HG03469 (cell line): ENCODE results near the gene ATP1B3.
"Not testable (repeated sequence)": the region's sequence is repeated elsewhere in the genome, so short reads cannot be mapped to it uniquely, and the experiment has no call there.

Source experiments
- ATAC-seq: cut with Tn5 transposase; IDR thresholded peaks from one replicate; pipeline ENCODE4 v1.9.1; 2021; ENCODE audit warnings: mild to moderate bottlenecking, moderate library complexity, moderate number of reproducible peaks; ENCODE audit not compliant: unreplicated experiment

Gene ATP1B3

DNA sequence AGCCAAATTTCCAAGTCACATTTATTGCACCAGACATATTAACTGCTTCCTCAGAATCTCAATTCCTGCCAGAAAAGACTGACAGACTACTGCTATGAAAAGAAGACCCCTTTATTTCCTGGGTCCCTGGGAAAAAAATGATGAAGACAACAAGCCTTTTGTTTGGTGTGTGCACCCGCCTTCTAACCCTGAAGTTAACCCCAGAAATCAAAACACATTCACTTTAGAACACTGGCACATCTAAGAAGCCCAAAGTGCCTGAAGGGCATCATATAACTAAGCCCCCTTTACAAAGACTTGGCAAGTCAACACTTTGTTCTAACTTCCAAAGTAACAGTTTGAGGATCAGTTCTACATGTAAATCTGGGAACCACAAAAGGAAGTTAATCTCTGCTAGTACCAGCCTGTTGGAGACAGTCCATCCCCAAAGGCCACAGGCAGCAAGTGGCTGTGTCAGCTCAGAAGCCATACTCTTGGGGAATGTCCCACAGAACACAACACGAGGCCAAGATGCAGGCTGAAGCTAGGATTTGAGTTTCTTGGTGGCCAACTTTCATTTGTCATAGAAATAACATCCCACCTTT lies 16.3 kb upstream of the ATP1B3 start:
- ATAC-seq = no peak

DNA sequence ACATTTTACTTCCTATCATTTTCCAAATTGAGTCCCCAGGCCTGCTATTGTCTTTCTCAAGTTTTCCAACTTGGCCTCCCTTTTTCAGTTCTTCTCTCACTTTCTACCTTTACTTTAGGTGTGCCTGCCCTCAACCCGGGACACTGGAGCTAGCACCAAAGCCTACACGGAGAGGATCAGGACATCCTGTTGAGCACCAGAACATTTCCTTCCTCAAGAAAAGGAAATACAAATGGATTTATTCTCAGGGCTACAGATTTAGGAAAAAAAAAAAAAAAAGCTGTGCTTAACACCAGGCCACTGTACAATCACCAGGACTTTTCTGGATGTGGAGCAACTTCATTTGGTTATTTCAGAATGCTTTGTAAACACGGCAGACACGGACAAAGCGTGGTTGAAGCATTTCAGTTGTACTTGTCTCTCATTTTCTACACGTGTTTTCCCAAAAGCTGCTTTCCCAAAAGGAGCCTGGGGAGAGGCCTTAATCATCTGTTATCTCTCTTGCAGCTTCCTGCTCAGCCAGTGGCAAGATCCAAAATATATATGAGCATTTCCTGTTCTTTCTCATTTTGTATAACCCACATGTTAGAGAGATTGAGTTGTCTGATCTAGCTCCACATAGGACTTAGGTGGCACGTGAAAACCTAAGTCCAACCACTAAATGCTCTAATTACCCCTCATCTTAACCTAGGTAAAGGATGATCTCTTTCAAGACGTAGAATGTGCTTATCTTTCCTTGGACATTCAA lies 15.5 kb upstream of the ATP1B3 start:
- ATAC-seq = no peak

DNA sequence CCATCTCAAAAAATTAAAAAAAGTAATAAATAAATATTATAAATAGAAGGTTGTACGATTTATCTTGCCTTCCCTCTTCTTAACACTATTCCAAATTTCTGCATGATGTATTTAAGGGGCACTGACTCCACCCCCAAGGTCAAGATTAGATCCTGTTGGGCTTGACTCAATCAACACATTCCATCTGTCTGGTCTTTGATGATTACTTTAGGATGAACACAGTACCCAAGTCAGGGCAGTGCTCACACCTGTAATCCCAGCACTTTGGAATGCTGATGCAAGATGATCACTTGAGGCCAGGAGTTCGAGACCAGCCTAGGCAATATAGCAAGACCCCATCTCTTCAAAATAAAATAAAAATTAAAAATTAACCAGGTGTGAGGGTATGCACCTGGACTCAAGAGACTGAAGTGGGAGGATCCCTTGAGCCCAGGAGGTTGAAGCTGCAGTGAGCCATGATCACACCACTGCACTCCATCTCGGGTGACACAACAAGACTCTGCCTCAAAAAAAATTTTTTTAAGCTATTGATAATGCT lies 14.1 kb upstream of the ATP1B3 start:
- no peak for ATAC-seq

DNA sequence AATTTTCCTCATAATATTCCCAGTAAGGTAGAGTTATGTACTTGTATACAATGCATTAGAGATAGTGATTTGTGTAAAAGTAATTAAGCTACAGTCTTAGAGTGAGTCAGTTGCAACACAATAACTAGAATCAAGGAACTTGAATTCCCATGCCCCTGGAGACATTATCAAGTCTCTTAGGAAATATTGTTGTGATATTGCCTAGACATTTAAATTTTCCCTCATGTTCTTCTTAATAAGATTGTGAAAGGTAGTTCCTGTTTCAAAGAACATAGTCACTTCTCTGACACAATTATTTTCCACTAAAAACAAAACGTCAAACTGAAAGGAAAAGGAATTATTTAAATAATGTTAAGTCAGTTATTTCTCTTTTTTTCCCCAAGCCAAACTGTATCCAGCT lies 13.0 kb upstream of the ATP1B3 start:
- ATAC-seq = no peak

DNA sequence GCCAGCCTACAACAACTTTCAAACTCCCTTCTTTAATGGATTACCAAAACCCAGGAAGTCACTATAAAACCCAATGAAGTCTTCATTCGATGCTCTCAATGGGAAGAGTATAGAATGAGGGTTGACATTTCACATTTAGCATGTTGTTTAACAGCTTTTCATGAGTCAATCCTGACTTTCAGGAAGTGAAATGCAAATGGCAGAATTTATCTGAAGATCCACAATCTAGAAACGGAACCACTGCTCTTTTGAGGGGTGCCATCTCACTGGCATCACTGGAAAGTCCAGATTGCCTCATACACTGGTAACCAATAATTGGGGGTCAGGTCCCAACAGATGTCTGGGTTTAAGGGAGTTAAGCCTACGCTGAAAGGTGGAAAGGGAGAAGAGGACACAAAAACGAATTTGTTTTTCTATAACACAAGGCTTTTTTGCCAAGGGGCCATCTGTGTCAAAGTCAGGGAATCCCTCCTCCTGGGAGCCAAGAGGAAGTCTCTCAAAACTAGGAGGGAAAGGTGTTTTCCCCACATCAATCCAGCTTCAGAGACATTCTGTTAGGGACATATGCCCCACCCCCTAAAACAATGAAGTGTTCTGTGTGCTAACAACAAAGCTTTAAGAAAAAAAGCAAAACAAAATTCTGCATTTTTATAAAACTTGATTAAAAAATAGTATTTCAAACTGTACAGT lies 12.0 kb upstream of the ATP1B3 start:
- ATAC-seq = no peak

DNA sequence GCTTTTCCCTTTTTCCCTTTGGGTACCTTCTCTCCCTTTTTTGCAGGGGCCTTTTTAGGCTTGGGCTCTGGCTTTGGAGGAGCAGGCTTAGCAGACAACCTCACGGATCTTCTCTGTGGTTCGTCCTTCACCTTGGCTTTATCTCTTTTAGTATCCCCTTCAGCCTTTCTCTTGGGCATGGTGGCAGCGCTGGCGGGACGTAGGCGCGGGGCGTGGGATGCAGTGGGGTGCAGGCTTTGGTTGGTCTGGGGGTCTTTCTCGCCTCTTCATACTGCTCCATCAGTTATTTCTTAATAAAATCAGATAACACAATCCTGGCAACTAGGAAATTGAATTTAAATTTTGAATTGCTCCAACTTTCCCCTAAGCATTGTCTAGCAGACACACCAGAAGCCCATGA lies 11.3 kb upstream of the ATP1B3 start:
- no peak for ATAC-seq

DNA sequence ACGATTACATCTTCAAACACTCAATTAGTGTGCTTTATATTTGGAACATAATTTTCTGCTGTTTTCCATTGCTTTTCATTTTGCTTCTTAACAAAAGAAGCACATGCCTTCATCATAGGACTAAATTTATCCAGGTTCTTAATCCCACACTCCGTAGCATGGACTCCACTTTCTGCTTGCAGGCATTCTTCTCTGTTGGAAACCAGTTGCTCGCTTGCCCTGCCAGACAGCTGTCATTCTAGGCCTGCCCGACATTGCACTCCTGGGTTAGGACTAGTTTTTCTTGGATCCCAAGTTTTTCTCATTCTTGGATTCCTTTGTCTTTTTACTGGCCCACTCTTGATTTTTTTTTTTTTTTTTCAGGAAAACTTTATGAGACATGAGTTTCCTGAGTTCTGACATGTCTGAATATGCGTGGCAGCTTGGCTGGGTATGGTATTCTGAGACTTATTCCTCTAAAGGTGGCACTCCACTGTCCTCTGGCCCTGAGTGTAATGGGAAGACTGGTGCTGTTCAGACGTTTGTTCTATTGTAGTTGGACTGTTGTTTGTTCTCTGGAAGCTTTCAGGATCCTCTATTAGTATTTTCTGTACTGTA lies 6.3 kb upstream of the ATP1B3 start:
- no peak for ATAC-seq

DNA sequence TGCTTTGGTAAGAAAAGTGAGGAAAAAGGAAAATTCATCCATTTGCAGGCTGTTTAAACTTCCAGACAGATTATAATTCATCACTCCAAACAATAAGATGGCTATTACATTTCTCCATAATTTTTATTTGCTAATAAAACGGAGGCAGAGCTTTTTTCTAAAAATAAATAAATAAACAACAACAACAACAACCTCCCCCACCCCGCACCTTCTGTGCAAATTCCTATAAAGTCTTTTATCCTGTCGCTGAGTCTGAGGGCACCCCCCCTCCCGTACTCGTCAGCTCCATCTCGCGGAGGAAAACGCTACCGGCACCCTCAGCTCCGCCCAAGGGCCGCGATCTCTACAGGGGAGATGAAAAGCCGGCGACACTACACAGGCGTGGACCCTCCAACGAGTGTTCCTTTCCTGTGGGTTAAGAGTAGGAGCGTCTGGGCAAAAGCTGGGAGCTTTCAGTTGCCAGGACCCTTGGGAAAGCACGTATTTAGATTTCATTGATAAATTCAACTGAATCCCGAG lies 1.0 kb upstream of the ATP1B3 start:
- no peak for ATAC-seq

DNA sequence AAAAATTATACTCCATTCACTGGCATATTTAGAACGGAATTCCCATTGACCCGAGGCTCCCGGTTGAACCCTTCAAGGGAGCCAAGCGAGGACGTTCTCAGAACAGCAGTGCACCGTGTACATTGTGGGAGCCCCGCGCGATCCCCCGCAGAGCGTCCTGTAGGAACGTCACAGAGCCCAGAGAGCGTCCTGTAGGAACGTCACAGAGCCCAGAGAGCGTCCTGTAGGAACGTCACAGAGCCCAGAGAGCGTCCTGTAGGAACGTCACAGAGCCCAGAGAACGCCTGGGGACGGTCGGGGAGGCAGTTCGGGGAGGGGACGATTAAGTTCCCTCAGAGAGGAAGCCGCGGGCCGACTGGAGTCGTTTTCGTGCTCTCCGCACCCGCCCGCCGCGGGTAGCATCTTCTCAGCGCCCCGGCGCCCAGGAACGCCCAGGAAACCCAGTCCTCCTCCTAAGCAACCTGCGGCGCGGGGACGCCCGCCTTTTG lies 506 bp upstream of the ATP1B3 start:
- ATAC-seq = peak; percentile 14

DNA sequence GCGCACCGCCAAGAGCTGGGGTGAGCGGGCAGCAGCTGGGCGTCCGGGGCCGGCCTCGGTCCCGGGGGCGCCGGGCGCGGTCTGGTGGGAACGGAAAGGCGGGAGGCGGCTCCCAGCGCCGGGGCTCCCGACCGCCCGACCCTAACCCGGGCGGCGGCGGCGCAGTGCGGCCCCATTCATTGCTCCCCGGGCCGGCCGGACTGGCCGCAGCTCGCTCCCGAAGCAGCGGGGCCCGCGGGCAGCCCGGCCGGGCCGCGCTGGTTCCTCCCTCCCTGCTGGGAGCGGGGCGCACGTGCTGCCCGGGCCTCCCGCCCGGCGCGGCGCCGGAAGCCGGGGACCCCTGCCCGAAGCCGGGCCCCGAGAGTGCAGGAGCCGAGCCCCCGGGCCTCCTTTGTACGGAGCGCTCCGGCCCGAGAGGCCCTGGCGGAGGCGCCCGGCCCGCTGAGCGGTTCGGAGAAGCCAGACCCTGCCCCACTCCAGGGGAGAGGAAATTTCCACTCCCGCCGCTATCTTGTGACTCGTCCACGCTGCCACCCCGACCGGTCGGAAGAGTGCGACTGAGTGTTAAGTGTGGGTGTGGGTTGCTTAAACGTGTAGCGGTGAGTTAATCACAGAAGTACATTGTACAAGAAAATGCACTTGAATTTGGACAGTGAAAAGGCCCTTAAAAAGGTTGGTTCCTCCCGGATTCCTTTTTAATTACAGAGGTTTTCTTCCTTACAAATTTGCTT lies 613 bp downstream of the ATP1B3 start:
- peak; percentile 13 for ATAC-seq

DNA sequence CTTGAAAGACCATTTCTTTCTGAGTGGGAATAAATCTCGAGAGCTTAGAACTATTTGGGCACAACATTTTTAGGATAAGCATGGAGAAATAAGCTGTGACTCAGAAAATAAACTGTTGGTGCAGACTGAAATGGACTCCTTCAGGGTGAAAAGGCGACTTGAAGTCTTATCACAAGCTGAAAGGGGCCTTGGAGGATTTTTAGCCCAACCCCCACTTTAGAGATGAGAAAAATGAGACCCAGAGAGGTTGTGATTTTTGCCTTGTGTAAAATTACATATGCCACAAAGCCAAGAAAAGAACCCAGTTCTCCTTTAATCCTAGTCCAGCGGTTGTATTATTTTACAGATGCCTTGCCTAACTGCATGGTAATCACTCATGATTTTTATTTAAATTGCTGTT lies 1.5 kb downstream of the ATP1B3 start:
- ATAC-seq = no peak

DNA sequence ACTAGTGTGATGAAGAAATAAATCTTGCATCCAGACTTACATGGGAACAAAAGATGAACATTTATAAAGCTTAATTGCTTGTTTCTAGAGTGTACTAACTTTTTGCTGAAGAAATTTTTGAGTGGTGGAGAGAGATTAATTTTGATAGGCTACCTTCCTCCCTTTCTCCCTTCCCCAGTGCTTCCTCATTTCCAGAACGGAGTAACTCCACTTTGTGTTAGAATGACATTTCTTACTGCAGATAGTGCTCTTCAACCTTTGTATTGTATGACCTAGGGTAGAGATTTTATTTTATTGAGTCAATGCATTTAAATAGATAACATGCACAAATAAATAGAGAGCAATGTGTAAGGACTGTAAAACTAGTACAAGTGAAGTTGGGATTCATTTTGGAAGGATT lies 1.9 kb downstream of the ATP1B3 start:
- no peak for ATAC-seq

DNA sequence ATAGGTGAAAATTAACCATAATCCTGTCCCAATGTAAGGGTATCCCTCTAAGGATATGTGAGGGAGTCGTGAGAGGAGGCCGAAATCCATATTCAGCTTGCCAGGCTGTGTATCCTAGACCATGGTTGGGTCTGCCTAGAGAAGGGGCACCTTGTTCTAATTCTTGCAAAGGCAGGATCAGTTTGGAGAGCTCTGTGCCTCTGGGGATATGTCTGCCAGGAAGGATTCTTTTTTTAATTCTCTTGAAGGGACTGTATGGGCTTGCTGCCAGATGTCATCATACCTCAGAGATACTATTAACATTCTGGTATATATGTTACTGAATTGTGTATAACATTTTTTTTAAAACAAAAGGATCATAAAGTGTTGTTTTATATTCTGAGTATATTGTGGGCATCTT lies 2.4 kb downstream of the ATP1B3 start:
- no peak for ATAC-seq

DNA sequence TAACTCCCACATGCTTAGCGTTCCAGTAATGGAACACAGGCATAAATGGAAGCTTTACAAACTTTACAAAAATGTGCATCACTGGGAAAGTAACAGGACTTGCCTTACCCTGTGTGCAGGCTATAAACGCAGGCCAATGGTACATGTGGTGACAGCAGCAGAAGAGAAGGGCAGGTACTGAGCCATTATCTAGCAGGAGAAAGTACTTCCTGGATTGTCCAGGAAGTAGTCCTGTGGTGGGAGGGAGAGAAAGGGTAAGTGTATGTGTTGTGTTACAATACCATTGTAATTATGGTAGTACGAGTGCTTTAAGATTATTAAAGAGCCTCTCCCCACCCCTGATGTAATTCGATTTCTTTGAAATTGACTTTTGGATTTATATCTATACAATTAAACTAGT lies 5.3 kb downstream of the ATP1B3 start:
- no peak for ATAC-seq

DNA sequence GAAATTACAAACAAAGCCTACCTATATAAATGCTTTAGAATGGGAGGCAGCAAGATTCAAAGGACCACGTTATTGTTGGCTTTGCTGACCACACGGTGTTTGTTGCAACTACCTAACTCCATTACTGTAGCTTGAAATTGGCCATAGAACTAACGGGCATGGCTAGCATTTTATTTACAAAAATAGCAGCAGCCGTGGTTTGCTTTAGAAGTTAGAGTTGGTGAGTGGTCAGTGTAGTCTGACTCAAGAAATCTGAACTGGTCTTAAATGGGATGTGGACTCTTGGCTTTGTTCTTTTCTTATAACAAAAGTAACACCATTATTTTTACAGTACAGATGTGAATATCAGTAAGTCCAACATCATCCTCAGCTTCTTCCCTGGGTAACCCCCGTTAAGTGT lies 10.6 kb downstream of the ATP1B3 start:
- ATAC-seq = no peak

DNA sequence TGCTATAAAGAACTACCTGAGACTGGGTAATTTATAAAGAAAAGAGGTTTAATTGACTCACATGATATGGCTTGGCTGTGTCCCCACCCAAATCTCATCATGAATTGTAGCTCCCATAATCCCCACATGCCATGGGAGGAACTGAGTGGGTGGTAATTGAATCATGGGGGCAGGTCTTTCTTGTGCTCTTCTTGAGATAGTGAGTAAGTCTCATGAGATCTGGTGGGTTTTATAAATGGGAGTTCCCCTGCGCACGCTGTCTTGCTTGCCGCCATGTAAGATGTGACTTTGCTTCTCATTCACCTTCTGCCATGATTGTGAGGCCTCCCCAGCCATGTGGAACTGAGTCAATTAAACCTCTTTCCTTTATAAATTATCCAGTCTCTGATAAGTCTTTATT lies 12.1 kb downstream of the ATP1B3 start:
- not testable (repeated sequence) for ATAC-seq

DNA sequence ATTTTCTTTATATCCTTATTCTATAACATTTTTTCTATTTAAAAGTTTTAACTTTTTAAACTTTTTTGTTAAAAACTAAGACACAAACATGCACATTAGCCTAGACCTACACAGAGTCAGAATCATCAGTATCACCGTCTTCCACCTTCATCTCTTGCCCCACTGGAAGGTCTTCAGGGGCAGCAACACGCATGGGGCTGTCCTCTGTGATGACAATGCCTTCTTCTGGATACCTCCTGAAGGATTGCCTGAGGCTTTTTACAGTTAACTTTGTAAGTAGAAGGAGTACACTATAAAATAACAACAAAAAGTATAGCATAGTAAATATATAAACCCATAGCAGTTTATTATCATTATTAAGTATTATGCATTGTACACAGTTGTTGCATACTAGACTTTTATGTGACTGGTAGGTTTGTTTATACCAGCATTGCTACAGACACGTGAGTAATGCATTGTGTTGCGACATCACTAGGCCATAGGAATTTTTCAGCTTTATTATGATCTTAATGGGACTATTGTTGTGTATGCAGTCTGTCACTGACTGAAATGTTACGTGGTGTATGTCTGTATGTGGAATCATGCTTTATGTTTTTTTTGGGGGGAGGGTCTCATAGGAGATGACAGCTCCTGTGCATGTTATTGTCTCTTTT lies 18.2 kb downstream of the ATP1B3 start:
- ATAC-seq = no peak

DNA sequence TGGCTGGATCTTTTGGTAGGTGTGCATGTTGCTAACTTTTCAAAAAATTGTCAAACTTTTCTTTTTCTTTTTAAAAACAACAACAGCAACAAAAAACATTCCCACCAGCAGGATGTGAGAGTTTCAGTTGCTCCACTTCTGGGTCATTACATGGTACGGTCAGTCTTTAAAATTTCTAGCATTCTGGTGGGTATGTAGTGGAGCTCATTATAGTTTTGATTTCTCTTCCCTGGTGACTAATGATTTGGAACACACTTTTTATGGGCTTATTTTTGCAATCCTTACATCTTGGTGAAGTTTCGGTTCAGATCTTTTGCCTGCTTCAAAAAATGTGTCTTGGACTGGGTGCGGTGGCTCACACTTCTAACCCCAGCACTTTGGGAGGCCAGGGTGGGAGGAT lies 19.3 kb downstream of the ATP1B3 start:
- no peak for ATAC-seq

DNA sequence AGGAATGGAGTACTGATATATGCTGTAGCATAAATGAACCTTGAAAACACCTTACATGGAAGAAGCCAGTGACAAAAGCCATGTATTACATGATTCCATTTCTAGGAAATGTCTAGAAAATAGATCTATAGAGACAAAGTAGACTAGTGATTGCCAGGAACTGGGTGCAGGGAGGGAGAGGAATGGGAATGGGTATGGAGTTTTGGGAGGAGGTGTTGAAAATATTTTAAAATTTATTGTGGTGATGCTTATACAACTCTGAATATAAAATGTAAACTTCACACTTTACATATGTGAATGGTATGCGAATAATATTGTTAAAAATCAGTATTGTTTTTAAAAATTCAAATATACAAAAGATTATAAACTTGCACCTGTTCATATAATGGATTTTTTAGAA lies 22.5 kb downstream of the ATP1B3 start:
- ATAC-seq = no peak

DNA sequence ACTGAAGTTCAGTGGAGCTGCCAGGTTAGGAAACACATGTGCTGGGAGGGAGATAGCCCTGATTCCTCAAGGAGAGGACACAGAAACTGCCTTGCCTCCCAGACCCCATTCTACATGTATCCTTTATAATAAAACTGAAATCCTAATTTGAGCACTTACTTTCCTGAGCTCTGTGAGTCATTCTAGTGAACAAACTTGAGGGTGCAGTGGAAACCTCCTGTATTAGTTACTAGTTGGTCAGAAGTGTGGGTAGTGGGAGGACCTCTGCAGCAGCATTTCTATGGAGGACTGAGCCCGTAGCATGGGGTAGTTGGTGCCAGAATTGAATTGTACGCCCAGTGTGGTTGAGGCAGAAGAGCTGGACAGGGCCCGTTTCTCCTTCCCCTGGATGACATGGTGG lies 23.9 kb downstream of the ATP1B3 start:
- ATAC-seq = no peak
